Occipital lobe (tissue), 2 donors: ENCODE measurements around the gene HADHB. TPM values are rescaled to one million over a fixed set of nuclear protein-coding genes. Genes with fewer than 3 reads are reported as not detected.
"Not testable (repeated sequence)": the region's sequence is repeated elsewhere in the genome, so short reads cannot be mapped to it uniquely, and the experiment has no call there.

Experiments used
- DNase-seq: peaks from one replicate; lab custom pipeline; 2025; lab: John Stamatoyannopoulos, UW
- total RNA-seq: library from RNA; depleted of rRNA; stranded (reverse); fragments of >200 nt; gene quantifications from one replicate; pipeline ENCODE4 v1.2.3, GENCODE V29; 2014

Gene HADHB
- total RNA-seq, 1 donor from 2014 or later, result 41.8 TPM

DNA sequence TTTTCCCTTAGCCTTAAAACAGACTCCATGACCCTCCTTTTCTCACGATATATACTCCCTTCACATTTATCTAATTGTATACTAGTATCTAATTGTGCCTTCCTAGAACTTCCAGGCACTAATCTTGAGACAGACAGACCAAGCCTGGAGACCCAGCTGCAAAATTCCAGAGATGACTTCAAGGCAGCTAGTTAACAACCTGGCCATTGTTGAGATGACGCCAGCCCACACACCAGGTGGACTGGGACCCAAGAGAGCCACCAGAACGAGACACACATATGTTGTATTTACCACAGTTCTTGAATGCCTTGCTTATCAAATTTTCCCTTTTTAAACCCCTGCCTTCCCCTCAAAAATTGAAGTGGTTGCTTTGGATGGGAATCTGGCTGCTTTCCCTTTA is 52.3 kb downstream of the HADHB start:
- no peak for DNase-seq

- DNase-seq, result no peak
Observed at GRCh38 chr2:26298286-26298637, 53.5 kb downstream of the HADHB start.

GRCh38 chr2:26298638-26299393 is 54.1 kb downstream of the HADHB start:
- DNase-seq, result no peak

DNA sequence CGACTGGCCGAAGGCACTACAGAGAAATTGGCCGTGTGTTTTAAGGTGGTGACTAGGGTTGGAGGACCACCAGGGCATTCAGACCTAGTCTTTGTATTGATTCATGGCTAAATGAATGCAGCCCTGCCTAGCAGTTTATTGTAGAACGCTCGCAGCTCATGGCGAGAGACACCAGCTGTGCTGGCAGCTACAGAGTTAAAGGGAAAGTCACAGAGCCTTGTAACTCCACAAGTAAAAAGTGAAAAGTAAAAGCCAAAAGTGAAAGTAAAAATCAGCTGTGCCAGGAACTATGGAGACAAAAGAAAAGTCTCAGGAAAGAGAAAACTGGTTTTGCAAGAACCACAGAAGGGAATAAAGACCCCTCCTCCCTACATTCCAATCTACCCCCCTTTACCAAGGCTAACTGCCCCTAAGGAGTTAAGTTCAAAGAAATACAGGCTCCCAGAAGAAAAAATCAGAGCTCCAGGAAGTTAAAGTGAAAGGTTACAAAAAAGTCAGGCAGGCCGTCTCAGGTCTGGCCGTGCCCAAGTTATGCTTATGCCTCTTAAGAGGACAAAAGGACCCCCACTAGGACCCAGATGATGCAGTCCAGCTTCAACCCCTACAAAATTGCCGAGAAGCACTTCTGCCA is 54.8 kb downstream of the HADHB start:
- DNase-seq, result no peak

DNA sequence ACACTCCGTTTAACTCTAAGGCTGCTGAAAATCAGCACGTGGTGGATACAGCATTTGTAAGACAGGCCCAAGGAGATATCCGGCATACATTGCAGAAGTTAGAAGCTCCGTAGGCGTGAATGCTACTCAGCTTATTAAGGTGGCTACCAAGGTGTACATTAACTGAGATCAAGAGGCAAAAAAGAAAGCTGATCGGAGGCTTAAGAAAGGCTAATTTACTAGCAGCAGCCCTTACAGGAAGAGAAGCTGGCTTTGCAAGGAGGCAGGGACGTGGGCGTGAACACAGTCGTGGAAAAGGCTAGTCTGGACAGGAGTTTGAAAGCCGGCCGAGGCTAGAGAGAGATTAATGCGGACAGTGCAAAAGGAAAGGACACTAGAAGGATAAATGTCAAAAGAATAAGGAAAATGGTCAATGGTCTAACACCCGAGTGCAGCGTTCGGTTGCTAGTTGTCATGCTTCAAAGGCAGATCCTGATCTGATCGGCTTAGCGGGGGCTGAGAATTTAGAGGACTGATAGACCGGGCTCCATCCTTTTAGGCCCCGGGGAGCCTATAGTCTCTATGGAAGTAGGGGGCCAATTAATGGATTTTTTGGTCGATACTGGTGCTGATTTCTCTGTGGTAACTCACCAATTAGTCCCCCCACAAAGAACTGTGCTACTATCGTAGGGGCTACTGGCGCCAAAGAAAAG is 55.6 kb downstream of the HADHB start:
- no peak for DNase-seq

DNA sequence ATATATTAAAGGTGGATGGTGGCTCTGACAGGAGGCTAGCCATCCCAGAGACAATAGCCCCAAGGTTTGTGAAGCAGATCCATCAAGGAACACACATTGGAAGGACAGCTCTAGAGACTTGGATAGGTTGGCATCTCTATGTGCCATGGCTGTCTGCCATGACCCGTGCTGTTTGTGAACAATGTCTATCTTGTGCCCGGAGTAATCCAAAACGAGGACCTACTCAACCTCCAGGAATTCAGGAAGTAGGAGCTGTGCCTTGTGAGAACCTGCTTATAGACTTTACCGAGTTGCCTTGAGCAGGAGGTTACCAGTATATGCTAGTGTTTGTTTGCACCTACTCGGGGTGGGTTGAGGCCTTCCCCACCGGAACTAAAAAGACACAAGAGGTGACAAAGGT is 58.1 kb downstream of the HADHB start:
- no peak for DNase-seq

GRCh38 chr2:26305094-26305493 is 60.4 kb downstream of the HADHB start:
- not testable (repeated sequence) for DNase-seq

GRCh38 chr2:26305540-26305939 is 60.8 kb downstream of the HADHB start:
- DNase-seq, result no peak

- no peak for DNase-seq
Observed at GRCh38 chr2:26309921-26310320, 65.2 kb downstream of the HADHB start.

- no peak for DNase-seq
Observed at GRCh38 chr2:26312471-26312870, 67.7 kb downstream of the HADHB start.

DNA sequence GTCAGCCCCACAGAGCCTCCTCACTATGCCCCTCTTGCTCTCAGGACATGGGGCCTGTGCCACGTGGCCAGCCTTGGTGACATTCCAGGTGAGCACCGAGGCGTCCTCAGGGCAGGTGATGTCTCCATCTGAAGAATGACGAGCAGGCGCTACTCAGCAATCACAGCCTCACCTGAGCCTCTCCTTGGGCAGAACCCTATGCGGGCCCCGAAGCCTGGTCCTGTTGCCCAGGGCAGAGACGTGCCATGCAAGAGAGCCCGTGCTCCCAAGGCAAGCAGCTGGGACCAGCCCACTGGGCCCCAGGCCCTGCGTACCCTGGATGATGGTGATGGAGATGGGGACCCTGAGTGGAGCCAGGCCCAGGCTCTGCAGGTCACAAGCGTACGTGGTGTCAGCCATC is 68.7 kb downstream of the HADHB start:
- DNase-seq, result no peak

- no peak for DNase-seq
Observed at GRCh38 chr2:26314243-26314642, 69.5 kb downstream of the HADHB start.

DNA sequence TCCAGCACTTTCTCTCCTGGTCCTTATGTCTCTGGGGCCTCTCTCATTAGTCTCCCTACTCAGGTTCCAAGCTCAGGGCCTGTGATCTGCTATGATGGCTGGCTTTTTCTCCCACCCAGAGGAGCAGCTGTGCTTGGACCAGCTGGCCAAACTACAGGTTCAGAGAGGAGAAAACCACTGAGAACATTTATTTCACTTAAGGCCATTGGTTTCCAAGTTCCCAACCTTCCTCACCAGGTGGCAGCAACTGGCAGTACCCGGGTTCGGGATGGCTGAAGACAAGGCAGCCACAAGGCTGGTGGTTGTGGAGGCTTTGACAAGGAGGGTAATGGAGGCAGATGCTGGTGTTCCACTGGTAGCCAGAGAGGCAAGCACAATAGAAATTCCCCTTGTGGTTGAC is 71.3 kb downstream of the HADHB start:
- no peak for DNase-seq

DNA sequence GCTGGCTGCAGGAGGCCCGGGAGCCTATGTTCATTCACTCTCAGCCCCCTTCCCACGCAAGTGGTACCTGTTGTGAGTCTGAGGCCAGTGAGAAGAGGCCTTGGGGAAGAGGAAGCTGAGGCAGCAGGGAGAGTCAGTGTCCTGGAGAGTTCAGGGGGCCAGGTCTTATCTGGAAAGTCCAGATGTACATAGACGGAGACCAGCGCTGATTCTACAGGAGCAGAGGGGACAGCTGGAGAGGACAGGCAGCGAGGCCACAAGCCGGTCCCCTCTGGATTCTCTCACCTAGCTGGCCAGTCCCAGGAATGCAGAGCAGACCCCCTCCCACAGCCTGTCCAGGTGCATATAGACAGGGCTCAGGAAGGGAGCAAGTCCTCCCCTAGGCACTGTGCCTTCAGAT is 72.1 kb downstream of the HADHB start:
- no peak for DNase-seq

- no peak for DNase-seq
Observed at GRCh38 chr2:26317377-26318105, 72.8 kb downstream of the HADHB start.

DNA sequence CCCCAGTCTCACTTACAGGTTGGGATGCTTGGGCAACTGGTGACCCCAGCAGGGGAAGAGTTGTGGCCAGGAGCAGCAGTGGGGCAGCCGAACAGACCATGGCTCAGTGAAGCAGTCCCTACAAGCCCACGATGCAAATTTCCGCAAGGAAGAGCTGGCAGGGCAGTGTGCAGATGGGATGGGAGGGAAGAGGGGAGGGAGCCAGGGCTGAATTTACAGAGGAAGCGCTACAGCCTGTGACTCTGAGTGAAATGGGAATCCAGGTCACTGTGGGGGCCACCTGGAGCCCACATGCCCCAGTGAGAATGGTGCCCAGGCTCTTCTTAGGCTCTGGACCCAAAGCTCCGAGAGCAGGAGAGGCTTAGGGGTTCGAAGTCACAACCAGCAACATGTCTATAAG is 74.2 kb downstream of the HADHB start:
- DNase-seq, result no peak

DNA sequence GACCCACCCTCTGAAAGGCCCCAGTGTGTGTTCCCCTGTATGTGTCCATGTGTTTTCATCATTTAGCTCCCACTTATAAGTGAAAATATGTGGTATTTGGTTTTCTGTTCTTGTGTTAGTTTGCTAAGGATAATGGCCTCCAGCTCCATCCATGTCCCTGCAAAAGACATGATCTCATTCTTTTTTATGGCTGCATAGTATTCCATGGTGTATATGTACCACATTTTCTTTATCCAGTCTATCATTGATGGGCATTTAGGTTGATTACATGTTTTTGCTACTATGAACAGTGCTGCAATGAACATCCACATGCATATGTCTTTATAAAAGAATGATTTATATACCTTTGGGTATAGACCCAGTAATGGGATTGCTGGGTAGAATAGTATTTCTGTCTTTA is 79.7 kb downstream of the HADHB start:
- not testable (repeated sequence) for DNase-seq

- DNase-seq, result no peak
Observed at GRCh38 chr2:26324903-26325302, 80.2 kb downstream of the HADHB start.

DNA sequence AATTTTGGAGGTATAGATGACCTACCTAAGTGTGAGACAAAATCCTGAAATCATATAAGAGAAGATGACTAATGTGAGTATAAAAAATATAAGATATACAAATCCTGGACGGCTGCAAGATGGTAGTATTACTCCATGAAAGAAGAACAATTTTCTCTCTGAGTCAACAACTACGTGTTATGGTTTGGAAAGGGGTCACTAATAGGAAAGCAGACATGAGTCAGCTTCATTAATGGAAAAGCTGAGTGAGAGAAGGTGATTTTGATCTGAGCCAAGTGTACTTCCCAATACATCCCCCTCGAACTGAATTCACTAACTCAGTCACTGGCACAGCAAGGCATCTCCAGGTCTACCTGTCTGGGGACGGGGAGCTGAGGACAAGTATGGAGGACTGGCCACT is 81.1 kb downstream of the HADHB start:
- no peak for DNase-seq

- DNase-seq, result no peak
Observed at GRCh38 chr2:26326514-26326913, 81.8 kb downstream of the HADHB start.

DNA sequence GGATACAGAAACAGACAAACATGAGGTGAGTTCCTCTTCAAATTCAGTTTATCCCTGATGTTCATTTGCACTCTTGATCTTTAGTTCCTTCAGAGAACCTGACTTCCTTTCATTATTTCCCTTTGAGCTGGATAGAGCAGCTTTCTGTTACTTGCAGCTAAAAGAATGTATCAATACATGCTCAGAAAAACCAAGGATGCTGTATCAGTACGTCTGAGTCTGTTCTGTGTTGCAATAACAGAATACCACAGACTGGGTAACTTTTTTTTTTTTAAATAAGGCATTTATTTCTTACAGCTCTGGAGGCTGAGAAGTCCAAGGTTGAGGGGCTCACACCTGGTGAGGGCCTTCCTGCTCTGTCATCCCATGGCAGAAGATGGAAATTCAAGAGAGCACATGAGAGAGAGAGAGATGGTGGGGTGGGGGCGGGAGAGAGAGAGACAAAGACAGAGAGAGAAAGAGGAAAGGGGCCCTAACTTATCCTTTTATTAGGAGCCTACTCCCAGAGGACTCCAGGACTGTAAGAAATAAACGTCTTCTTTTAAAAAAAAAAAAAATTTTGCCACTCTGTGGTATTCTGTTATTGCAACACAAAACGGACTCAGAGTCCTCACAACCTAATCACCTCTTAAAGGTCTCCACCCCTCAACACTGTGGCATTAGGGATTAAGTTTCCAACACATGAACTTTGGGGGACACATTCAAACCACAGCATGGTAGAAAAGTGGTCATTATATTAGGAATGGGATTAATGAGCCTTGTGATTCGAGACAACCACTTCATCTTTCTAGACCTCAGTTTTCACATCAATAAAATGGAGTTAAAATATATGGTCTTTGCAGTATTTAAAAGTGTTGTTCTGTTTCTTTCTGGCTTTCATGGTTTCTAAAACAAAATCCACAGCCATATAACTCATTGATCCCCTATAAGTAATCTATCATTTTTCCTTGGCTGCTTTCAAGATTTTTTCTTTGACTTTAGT is 82.8 kb downstream of the HADHB start:
- no peak for DNase-seq
